C4-2B (cell line): Measurements from ENCODE around the gene SOX10.

Experiments used
- H3K27ac ChIP-seq: fragments of 450-650 bp; 2 replicates; pipeline ENCODE4 v1.5.1; 2017
- ZFX ChIP-seq: fragments of 450-650 bp; IDR thresholded peaks from 2 replicates; pipeline ENCODE4 v1.6.1; 2017
- TF ChIP-seq, protein P1 (sequence below): fragments of 450-650 bp; conservative IDR thresholded peaks from 2 replicates; pipeline ENCODE4 v1.5.1; 2017; ENCODE audit warnings: mild to moderate bottlenecking

Gene SOX10

DNA sequence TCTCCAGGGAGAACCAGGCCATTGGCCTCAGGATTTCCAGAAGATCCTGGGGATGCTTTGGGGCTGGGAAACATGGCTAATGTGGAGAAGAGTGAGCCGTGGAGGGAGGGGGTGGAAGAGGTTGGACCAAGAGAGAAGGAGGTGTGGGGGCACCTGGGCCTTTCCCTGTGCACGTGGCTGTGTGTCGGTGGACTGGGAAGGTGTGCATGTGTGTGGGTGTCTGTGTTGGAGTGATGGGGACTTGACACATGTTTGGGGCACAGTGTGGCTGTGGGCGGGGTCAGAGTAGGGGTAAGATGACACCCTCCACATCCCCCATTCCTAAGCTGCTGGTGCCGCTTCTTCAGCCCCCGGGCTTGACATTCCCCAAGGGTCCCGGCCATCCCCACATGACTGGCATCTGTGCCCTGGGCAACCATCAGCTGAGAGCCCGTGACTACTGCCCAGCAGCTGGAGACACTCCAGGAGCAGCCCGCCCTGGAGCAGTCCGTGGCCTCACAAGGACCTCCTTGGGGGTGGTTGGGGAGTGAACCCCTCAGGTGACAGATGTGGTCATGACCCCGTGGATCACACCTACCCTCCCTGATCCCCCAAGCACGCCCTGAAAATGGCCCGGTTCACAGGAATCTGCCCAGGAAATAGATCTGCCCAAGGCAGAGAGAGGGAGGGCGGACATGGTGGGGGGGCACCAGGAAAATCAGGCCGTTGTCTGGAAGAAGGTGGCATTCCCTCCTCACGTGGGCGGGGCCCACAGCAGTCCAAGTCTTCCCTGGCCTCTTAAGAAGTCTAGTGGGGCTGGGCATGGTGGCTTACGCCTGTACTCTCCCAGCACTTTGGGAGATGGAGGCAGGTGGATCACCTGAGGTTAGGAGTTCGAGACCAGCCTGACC, 34.8 kb upstream of the SOX10 start:
- TF ChIP-seq ZFX = no peak
- TF ChIP-seq, protein P1, sequence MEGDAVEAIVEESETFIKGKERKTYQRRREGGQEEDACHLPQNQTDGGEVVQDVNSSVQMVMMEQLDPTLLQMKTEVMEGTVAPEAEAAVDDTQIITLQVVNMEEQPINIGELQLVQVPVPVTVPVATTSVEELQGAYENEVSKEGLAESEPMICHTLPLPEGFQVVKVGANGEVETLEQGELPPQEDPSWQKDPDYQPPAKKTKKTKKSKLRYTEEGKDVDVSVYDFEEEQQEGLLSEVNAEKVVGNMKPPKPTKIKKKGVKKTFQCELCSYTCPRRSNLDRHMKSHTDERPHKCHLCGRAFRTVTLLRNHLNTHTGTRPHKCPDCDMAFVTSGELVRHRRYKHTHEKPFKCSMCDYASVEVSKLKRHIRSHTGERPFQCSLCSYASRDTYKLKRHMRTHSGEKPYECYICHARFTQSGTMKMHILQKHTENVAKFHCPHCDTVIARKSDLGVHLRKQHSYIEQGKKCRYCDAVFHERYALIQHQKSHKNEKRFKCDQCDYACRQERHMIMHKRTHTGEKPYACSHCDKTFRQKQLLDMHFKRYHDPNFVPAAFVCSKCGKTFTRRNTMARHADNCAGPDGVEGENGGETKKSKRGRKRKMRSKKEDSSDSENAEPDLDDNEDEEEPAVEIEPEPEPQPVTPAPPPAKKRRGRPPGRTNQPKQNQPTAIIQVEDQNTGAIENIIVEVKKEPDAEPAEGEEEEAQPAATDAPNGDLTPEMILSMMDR = no peak
- H3K27ac ChIP-seq = no peak overlapping the region

DNA sequence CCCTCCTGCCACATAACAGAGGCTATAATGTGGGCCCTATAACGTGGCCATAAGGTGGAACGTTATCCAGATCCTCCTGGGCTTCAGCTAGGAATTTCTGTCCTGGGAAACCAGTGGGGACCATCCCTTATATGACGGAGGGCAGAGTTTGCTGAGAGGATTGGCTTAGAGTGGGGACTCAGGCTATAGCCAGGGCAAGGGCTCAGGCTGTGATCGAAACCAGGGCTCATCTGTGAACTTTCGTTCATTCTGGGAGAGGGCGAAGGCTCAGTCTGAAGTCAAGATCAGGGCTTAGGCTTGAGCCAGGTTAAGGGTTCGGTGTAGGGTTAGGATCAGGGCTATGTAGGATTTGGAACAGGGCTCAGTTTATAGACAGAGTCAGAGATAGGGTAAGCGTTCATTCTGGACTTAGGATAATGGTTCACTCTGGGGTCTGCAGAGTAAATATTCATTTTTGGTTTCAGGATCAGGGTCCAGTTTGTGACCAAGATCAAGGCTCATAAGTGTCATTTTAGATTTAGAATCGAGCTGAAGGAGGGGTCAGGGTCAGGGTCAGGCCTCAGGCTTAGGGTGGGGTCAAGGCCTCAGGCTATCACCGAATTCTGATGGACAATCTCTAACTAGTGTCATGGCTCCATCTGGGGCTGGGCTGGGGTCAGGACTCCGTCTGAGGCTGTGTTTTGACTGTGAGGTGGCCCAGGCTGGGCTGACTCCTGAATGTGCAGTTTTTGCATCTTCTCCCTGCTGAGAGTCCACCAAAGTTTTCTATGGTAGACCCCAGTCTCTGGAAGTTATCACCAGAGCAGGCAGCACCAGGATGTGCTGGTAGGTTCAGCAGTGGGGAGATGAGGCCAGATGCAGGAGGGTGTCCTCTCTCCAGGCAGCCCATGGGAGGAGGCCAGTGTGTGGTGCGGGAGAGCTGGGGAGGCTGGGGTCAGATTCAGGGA, 33.9 kb upstream of the SOX10 start:
- peak overlapping the region; percentile 61; the same call in 1 of the 2 replicates for H3K27ac ChIP-seq
- TF ChIP-seq ZFX = no peak
- TF ChIP-seq, protein P1 = no peak

DNA sequence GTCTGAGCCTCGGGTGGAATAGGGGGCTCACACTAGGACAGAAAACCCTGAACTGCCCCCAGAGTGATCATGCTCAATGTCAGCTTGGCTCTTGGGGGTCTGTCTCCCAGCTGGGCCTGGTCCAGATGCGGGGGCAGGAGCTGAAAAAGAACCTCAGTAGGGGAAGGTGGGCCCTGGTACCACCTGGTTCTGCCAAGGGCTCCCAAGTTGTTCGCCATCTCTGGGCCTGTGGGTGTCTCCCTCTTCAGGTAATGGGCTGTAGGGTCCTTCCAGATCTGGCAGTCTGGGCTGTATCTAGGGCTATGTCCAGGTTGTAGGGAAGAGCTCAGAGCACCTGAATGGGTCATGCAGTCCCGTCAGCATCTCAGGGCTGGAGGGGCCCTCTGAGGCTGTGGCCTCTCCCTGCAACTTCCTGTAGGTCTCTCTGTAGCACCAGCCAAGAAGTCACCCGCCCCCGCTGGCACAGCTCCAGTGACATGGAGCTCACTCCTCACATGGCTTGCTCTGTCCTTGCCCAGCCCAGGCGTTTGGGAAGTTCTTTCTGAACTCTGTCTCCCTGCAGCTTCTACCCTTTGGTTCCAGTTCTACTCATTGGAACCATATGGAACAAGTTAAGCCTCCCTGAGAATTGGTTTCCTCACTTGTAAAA, 33.0 kb upstream of the SOX10 start:
- peak overlapping the region; percentile 61 for H3K27ac ChIP-seq
- TF ChIP-seq, protein P1 = no peak
- no peak for TF ChIP-seq ZFX

DNA sequence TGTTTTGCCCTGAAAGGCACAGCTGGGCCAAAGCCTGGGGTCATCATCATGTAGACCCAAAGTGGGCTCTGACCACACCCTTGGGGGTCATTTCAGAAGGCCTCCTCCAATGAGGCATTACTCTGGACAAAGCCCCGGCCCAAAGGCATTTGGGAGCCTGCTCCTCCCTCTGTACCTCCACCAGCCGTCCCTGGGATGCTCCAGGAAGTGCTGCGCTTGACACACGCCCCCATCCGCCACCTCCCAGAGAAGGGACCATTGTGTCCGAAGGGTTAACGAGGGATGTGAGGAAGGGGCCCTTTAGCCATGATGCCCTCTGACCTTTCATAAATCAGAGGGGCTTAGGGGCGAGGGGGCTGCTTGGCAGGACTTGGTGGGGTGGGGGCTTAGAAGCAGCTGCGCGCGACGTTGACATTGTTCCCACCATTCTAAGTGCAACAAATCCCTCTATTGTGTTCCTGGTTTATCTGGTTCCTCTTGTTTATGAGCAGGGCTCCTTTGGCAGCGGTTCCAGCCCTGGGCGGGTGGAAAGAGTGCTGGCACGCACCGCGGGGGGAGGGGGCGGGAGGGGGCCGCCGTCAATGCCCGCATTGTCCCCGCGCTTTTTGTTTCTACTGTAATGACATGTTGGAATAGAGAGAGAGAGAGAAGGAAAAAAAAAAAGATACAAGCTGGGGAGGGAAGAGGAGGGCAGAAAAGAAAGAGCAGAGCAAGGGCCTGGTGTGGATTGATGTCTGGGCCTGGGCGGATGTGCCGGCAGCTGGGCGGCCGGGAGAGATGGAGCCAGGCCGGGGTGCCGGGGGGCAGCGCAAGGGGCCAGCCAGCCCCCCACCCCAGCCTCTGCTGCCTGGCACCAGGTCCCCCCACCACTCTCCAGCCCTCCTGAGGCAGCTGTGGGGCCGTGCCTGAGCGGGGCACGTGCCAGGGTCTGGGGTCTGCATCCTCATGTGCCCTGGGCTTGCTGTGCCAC, 32.1 kb upstream of the SOX10 start:
- TF ChIP-seq ZFX = peak; percentile 66; the same call in 1 of the 2 replicates
- TF ChIP-seq, protein P1 = no peak
- H3K27ac ChIP-seq = peak overlapping the region; percentile 61

DNA sequence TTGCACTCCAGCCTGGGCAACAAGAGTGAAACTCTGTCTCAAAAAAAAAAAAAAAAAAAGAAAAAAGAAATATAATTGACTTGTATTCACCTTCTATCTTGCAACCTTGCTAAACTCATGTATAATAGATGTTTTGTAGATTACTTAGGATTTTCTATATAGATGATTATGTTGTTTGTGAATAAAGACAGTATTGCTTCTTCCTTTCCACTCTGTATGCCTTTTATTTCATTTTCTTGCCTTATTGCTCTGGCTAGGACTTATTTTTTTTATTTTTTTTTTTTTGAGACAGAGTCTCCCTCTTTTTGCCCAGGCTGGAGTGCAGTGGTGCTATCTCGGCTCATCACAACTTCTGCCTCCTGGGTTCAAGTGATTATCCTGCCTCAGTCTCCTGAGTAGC, 29.7 kb upstream of the SOX10 start:
- no peak overlapping the region for H3K27ac ChIP-seq
- TF ChIP-seq, protein P1 = no peak
- no peak for TF ChIP-seq ZFX

DNA sequence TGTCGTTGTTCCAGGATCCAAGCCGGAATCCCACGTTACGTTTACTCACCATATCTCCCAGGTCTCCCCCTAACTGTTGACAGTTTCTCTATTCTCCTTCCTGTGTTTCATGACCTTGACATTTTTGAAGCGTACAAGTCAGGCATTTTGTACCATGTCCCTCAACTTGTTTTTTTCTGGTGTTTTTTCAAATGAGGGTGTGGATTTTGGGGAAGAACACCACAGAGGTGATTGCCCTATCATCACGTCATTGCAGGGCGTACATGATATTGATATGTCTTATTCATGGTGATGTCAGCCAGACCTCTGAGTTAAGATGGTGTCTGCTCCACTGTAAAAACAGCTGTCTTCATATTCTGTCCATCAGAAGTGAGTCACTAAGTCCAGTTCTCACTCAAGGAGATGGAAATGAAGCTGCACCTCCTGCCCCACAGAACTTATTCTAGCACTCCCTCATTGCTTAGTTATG, 28.3 kb upstream of the SOX10 start:
- TF ChIP-seq ZFX = no peak
- TF ChIP-seq, protein P1 = no peak
- H3K27ac ChIP-seq = no peak overlapping the region
